ENCODE data around the gene POLR3GL. TPM values are rescaled to one million over a fixed set of nuclear protein-coding genes. Genes with fewer than 3 reads are reported as not detected.

The POLR3GL gene
- total RNA-seq, 5 donors from 2014 or later (not counting 1 experiment from before 2014, with no cell fraction given) = 30.9 to 41.7 (median 38.3) TPM

DNA sequence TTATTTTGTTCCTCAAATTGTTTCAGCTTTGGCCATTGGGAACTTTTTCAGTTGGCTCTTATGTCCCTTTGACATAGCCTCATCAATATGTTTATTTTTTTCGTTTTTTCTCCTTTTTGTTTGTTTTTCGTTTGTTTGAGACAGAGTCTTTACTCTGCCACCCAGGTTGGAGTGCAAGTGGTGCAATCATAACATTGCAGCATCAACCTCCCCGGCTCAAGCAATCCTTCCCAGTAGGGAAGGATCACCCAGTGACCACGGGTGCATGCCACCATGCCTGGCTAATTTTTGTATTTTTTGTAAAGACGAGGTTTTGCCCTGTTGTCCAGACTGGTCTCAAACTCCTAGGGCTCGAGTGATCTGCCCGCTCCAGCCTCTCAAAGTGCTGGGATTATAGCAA, 8.1 kb downstream of the POLR3GL start:
- ATAC-seq (replicated peaks in 1 of 4) (no peak), DNase-seq (no peak)
- H3K27ac ChIP-seq (ENCODE audit: low read length) = no peak overlapping the region
- POLR2A ChIA-PET = no interaction called here
- Mint-ChIP-seq H3K9me3 (no peaks in the 10 kb centered on the region), H3K36me3 (peaks cover 20% of the 10 kb centered on the region), H3K27me3 (no peaks in the 10 kb centered on the region), H3K27ac (peak overlapping the region in 1 of 2 donors; percentile 20), H3K4me1 (peaks cover 21 to 38% (median 33%) of the 10 kb centered on the region in 3 donors), H3K4me3 (no peak overlapping the region)
- 100% methylated on average over 1 of the region's 7 CpGs for WGBS (ENCODE audit: insufficient coverage)
- H3K4me1 ChIP-seq (ENCODE audit: control insufficient read depth in 1 of 2, extremely low read depth in 1 of 2, insufficient read depth in 2 of 2, low read length in 2 of 2) = peaks cover 3 to 7% of the 10 kb centered on the region in 2 experiments
- peaks cover 3% of the 10 kb centered on the region in 2 donors for H3K36me3 ChIP-seq (ENCODE audit: control insufficient read depth in 2 of 2, extremely low read depth in 1 of 2, insufficient read depth in 1 of 2, low read length in 1 of 2)
- H3K27me3 ChIP-seq (replicated peaks in 1 of 2; ENCODE audit: control insufficient read depth in 2 of 2, extremely low read depth in 1 of 2, insufficient read depth in 2 of 2, low read length in 1 of 2) = no peaks in the 10 kb centered on the region
- H3K4me3 ChIP-seq (ENCODE audit: control insufficient read depth in 1 of 2, extremely low read depth in 1 of 2, low read length in 1 of 2) = no peak overlapping the region
- H3K9me3 ChIP-seq = no peaks in the 10 kb centered on the region
- CTCF ChIA-PET = interaction anchor here in 1 of 2 donors (0.7 to 1.2 kb wide), 4 partner anchors 15 to 126 kb away, joined by 3 to 5 read pairs (median 4); partner anchors contain the start of gene LIX1L

DNA sequence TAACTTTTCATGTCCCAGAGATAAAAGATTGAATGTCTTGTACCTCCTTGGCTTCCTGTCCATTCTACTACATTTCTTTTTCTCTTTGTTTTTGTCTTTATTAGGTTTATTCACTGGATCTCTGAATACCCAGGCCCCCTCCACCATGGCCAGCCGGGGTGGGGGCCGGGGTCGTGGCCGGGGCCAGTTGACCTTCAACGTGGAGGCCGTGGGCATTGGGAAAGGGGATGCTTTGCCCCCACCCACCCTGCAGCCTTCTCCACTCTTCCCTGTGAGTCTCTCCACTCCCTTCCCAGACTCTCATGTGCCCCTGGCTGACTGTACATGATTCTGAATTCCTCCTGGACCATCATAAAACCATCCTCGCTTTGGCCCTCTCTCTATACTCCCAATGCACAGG, 10.2 kb downstream of the POLR3GL start:
- Histone ChIP-seq H3K9me3 (no peaks in the 10 kb centered on the region), H3K36me3 (ENCODE audit: control insufficient read depth in 2 of 2, extremely low read depth in 1 of 2, insufficient read depth in 1 of 2, low read length in 1 of 2) (peaks cover 3% of the 10 kb centered on the region in 2 donors), H3K27me3 (replicated peaks in 1 of 2; ENCODE audit: control insufficient read depth in 2 of 2, extremely low read depth in 1 of 2, insufficient read depth in 2 of 2, low read length in 1 of 2) (no peaks in the 10 kb centered on the region), H3K4me3 (ENCODE audit: control insufficient read depth in 1 of 2, extremely low read depth in 1 of 2, low read length in 1 of 2) (no peak overlapping the region), H3K27ac (ENCODE audit: low read length) (no peak overlapping the region), H3K4me1 (ENCODE audit: control insufficient read depth in 1 of 2, extremely low read depth in 1 of 2, insufficient read depth in 2 of 2, low read length in 2 of 2) (peaks cover 22 to 28% of the 10 kb centered on the region in 2 experiments)
- no peak for DNase-seq
- Mint-ChIP-seq H3K36me3 (peaks cover 18% of the 10 kb centered on the region), H3K27ac (peak overlapping the region; percentile 69), H3K4me1 (peaks cover 12 to 29% (median 18%) of the 10 kb centered on the region in 3 donors), H3K9me3 (no peaks in the 10 kb centered on the region), H3K4me3 (no peak overlapping the region), H3K27me3 (no peaks in the 10 kb centered on the region)
- no peak for ATAC-seq (replicated peaks in 1 of 4)
- 95% methylated on average over 7 of the region's 7 CpGs for WGBS (ENCODE audit: insufficient coverage)
- CTCF ChIA-PET = interaction anchor here in 1 of 2 donors (6.7 kb wide), 1 partner anchor 35 kb away, joined by 148 read pairs; no protein-coding TSS in a partner anchor
- POLR2A ChIA-PET = no interaction called here

DNA sequence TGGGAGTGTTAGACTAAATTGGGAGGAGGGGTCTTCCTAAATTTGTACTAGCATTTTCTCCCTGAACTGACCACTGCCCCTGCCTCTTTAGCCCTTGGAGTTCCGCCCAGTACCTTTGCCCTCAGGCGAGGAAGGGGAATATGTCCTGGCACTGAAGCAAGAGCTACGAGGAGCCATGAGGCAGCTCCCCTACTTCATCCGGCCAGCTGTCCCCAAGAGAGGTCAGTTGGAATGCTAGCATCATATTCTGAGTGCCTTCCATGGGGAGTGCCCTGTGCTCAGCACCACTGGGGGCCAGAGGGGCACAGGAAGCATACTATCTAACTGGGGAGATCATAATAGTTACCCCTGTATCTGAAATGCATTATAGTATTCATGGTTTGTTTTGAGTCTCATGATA, 10.7 kb downstream of the POLR3GL start:
- no peaks in the 10 kb centered on the region for H3K27me3 Mint-ChIP-seq
- DNase-seq (no peak), ATAC-seq (replicated peaks in 1 of 4) (no peak)
- no peak overlapping the region for H3K4me3 Mint-ChIP-seq
- peaks cover 18% of the 10 kb centered on the region for H3K36me3 Mint-ChIP-seq
- peaks cover 27 to 33% of the 10 kb centered on the region in 2 experiments for H3K4me1 ChIP-seq (ENCODE audit: control insufficient read depth in 1 of 2, extremely low read depth in 1 of 2, insufficient read depth in 2 of 2, low read length in 2 of 2)
- peak overlapping the region; percentile 69 for H3K27ac Mint-ChIP-seq
- peaks cover 11 to 26% (median 18%) of the 10 kb centered on the region in 3 donors for H3K4me1 Mint-ChIP-seq
- H3K27me3 ChIP-seq (replicated peaks in 1 of 2; ENCODE audit: control insufficient read depth in 2 of 2, extremely low read depth in 1 of 2, insufficient read depth in 2 of 2, low read length in 1 of 2) = no peaks in the 10 kb centered on the region
- WGBS (ENCODE audit: insufficient coverage) = 87% methylated on average over 2 of the region's 4 CpGs
- POLR2A ChIA-PET = no interaction called here
- H3K27ac ChIP-seq (ENCODE audit: low read length) = no peak overlapping the region
- no peaks in the 10 kb centered on the region for H3K9me3 ChIP-seq
- no peaks in the 10 kb centered on the region for H3K9me3 Mint-ChIP-seq
- H3K4me3 ChIP-seq (ENCODE audit: control insufficient read depth in 1 of 2, extremely low read depth in 1 of 2, low read length in 1 of 2) = no peak overlapping the region
- CTCF ChIA-PET = interaction anchor here in 1 of 2 donors (6.7 kb wide), 1 partner anchor 34 kb away, joined by 148 read pairs; no protein-coding TSS in a partner anchor
- H3K36me3 ChIP-seq (ENCODE audit: control insufficient read depth in 2 of 2, extremely low read depth in 1 of 2, insufficient read depth in 1 of 2, low read length in 1 of 2) = peaks cover 3% of the 10 kb centered on the region in 2 donors

DNA sequence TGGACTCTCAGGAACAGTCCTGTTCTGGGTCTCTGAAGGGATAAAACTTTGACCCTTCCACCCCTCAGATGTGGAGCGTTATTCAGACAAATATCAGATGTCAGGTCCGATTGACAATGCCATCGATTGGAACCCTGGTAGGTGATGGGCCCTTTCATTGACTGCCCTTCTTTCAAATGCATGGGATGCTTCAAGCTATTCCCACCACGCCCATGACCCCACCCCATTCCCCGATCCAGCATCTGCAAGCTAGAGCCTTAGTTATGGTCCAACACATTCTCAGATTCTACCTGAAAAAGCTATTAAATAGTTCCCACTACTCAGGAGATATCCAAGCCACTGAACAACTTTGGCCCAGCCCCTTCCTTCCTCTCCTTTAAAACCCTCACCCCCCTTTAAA, 12.5 kb downstream of the POLR3GL start:
- Histone ChIP-seq H3K4me1 (ENCODE audit: control insufficient read depth in 1 of 2, extremely low read depth in 1 of 2, insufficient read depth in 2 of 2, low read length in 2 of 2) (peaks cover 42 to 50% of the 10 kb centered on the region in 2 experiments), H3K36me3 (ENCODE audit: control insufficient read depth in 2 of 2, extremely low read depth in 1 of 2, insufficient read depth in 1 of 2, low read length in 1 of 2) (peaks cover 3% of the 10 kb centered on the region in 2 donors), H3K4me3 (ENCODE audit: control insufficient read depth in 1 of 2, extremely low read depth in 1 of 2, low read length in 1 of 2) (no peak overlapping the region), H3K27ac (ENCODE audit: low read length) (peak overlapping the region; percentile 94), H3K27me3 (replicated peaks in 1 of 2; ENCODE audit: control insufficient read depth in 2 of 2, extremely low read depth in 1 of 2, insufficient read depth in 2 of 2, low read length in 1 of 2) (no peaks in the 10 kb centered on the region), H3K9me3 (no peaks in the 10 kb centered on the region)
- Mint-ChIP-seq H3K9me3 (no peaks in the 10 kb centered on the region), H3K4me3 (no peak overlapping the region), H3K36me3 (peaks cover 14% of the 10 kb centered on the region), H3K27me3 (no peaks in the 10 kb centered on the region), H3K27ac (no peak overlapping the region), H3K4me1 (peaks cover 7 to 32% (median 21%) of the 10 kb centered on the region in 3 donors)
- CTCF ChIA-PET = interaction anchor here (0.6 to 6.7 kb wide), 20 partner anchors 12 to 137 kb away, joined by 3 to 148 read pairs (median 6); partner anchors contain the start of genes ANKRD34A (in 2 of the 2), POLR3GL (in 2 of the 2), LIX1L (in 1 of the 2) and PIAS3 (in 1 of the 2)
- WGBS (ENCODE audit: insufficient coverage) = 89% methylated on average over 5 of the region's 5 CpGs
- no peak for ATAC-seq (replicated peaks in 1 of 4)
- DNase-seq = no peak
- POLR2A ChIA-PET = interaction anchor here (0.6 to 1.4 kb wide), 3 partner anchors 9 to 30 kb away, joined by 3 to 7 read pairs (median 5); no protein-coding TSS in a partner anchor

DNA sequence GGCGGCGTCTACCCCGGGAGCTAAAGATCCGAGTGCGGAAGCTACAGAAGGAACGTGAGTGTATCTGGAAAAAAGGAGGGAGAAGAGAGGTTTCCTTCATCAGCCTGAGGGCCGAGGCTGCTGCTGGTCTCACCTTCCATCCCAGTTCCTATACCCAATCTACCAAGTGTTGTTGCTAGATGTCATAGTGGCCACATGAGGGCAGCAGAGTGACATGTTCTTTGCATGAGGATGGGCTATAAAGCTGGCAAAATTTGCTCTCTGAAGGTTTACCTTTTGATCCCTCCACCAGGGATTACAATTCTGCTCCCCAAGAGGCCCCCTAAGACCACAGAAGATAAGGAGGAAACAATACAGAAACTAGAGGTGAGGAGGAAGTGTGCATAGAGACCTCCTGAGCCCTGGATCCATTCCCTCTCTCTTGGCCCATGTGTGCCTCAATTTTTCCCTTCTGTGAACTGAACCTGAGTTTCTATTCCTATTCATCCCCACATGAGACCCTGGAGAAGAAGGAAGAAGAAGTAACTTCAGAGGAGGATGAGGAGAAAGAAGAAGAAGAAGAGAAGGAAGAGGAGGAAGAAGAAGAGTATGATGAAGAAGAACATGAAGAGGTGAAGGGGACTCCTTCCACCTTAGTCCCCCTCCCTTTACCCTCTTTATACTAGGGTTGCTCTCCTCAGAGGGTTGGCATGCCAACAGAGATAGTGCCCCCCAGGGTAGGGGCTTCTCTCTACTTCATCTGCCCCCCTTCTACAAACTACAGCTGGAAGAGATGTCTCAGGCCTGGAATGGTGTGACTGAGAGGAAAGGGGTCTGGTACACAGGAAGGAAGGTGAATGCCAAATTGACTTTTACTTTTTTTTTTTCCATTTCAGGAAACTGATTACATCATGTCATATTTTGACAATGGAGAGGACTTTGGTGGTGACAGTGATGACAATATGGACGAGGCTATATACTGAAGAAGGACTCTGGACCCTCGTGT, 13.3 kb downstream of the POLR3GL start:
- Histone ChIP-seq H3K27me3 (replicated peaks in 1 of 2; ENCODE audit: control insufficient read depth in 2 of 2, extremely low read depth in 1 of 2, insufficient read depth in 2 of 2, low read length in 1 of 2) (no peaks in the 10 kb centered on the region), H3K4me1 (ENCODE audit: control insufficient read depth in 1 of 2, extremely low read depth in 1 of 2, insufficient read depth in 2 of 2, low read length in 2 of 2) (peaks cover 49 to 58% of the 10 kb centered on the region in 2 experiments), H3K36me3 (ENCODE audit: control insufficient read depth in 2 of 2, extremely low read depth in 1 of 2, insufficient read depth in 1 of 2, low read length in 1 of 2) (peaks cover 3% of the 10 kb centered on the region in 2 donors), H3K9me3 (no peaks in the 10 kb centered on the region), H3K4me3 (ENCODE audit: control insufficient read depth in 1 of 2, extremely low read depth in 1 of 2, low read length in 1 of 2) (peak overlapping the region; percentile 33 to 52), H3K27ac (ENCODE audit: low read length) (peak overlapping the region; percentile 94)
- no CpG with 5 or more reads among the region's 9 CpGs for WGBS (ENCODE audit: insufficient coverage)
- DNase-seq (peak in 33 of 35 experiments; percentile 59 to 93 (median 72)), ATAC-seq (replicated peaks in 1 of 4) (peak; percentile 34 to 51 (median 47))
- POLR2A ChIA-PET = interaction anchor here (0.5 to 3.4 kb wide), 5 partner anchors 10 to 60 kb away, joined by 5 to 15 read pairs (median 7); partner anchors contain the start of gene TXNIP (in 1 of the 2)
- CTCF ChIA-PET = interaction anchor here (0.6 to 6.7 kb wide), 25 partner anchors 11 to 133 kb away, joined by 3 to 148 read pairs (median 6); partner anchors contain the start of genes ANKRD34A (in 2 of the 2), POLR3GL (in 2 of the 2), LIX1L (in 1 of the 2) and PIAS3 (in 1 of the 2)
- Mint-ChIP-seq H3K4me1 (peaks cover 7 to 36% (median 18%) of the 10 kb centered on the region in 3 donors), H3K27ac (no peak overlapping the region), H3K36me3 (peaks cover 14% of the 10 kb centered on the region), H3K4me3 (no peak overlapping the region), H3K9me3 (no peaks in the 10 kb centered on the region), H3K27me3 (no peaks in the 10 kb centered on the region)

DNA sequence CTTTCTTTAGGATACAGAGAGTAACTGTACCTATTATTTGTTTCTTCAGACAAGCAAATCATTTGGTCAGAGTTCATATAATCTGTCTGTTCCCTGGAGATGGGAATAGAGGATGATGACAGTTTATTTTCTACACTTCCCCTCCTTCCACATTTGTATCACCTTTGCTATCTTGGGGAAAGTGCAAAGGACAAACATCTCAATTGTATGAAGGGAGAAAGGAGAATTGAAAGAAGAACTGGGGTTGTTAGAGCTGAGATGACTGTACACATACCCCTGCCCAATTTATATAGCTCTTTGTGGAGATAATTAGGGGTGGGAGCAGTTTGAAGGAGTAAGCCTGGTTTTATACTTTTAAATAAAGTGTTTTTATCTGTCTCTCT, 14.0 kb downstream of the POLR3GL start:
- Mint-ChIP-seq H3K4me1 (peaks cover 2 to 36% (median 12%) of the 10 kb centered on the region in 3 donors), H3K9me3 (no peaks in the 10 kb centered on the region), H3K27me3 (no peaks in the 10 kb centered on the region), H3K4me3 (no peak overlapping the region), H3K36me3 (peaks cover 14% of the 10 kb centered on the region), H3K27ac (no peak overlapping the region)
- DNase-seq (no peak), ATAC-seq (replicated peaks in 1 of 4) (no peak)
- Histone ChIP-seq H3K27me3 (replicated peaks in 1 of 2; ENCODE audit: control insufficient read depth in 2 of 2, extremely low read depth in 1 of 2, insufficient read depth in 2 of 2, low read length in 1 of 2) (no peaks in the 10 kb centered on the region), H3K9me3 (no peaks in the 10 kb centered on the region), H3K36me3 (ENCODE audit: control insufficient read depth in 2 of 2, extremely low read depth in 1 of 2, insufficient read depth in 1 of 2, low read length in 1 of 2) (peaks cover 3% of the 10 kb centered on the region in 2 donors), H3K4me3 (ENCODE audit: control insufficient read depth in 1 of 2, extremely low read depth in 1 of 2, low read length in 1 of 2) (peak overlapping the region in 1 of 2 donors; percentile 33), H3K27ac (ENCODE audit: low read length) (peak overlapping the region; percentile 94), H3K4me1 (ENCODE audit: control insufficient read depth in 1 of 2, extremely low read depth in 1 of 2, insufficient read depth in 2 of 2, low read length in 2 of 2) (peaks cover 56 to 65% of the 10 kb centered on the region in 2 experiments)
- POLR2A ChIA-PET = interaction anchor here (1.1 to 3.4 kb wide), 7 partner anchors 12 to 51 kb away, joined by 3 to 15 read pairs (median 11); partner anchors contain the start of genes LIX1L (in 1 of the 2), RBM8A (in 1 of the 2) and TXNIP (in 1 of the 2)
- CTCF ChIA-PET = interaction anchor here (0.7 to 6.7 kb wide), 18 partner anchors 11 to 136 kb away, joined by 3 to 148 read pairs (median 7); partner anchors contain the start of genes ANKRD34A (in 1 of the 2), LIX1L (in 1 of the 2), PIAS3 (in 1 of the 2) and POLR3GL (in 1 of the 2)
